Measurements from ENCODE around the gene CNBD2.
"Not testable (repeated sequence)": the region's sequence is repeated elsewhere in the genome, so short reads cannot be mapped to it uniquely, and the experiment has no call there.

DNA sequence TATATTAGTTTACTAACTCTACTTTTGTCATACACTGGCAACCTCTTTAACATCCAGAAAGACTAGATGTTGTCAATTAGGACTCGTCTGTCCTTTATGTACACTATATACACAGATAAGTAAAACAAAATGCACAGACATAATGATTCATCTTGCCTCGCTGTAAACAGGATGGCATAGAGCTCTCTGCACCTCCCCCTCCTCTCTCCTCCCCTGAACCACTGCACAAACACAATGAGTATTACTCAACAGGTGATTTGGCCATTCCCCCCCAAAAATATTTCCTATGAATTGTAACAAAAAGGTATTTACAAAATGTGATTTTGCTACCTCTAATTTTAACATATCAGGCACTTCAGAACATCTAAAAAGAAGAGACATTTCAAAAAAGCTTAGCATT lies 81.0 kb downstream of the CNBD2 start:
- not testable (repeated sequence) for TF ChIP-seq POLR2A, POLR2AphosphoS5 (IDR thresholded peaks at IDR 0.05; ENCODE audit: low read depth, low read length)

Measured in GM12892 (cell line).